Tibial nerve (tissue), 4 donors: ENCODE results near the gene KBTBD13. TPM values are rescaled to one million over a fixed set of nuclear protein-coding genes. Genes with fewer than 3 reads are reported as not detected.
A peak's percentile ranks its signal among the peaks of the same experiment; 100 is the strongest.

Experiments
- DNase-seq, 2 donors: peaks; one replicate each; pipeline ENCODE4 v3.0.0-alpha.2; 2019; ENCODE audit warnings: low spot score in 2 of 2
- H3K27ac ChIP-seq, 4 donors: fragments of 200-600 bp; sonication (generic) in 3 of 4; one replicate each; pipeline ENCODE4 v1.5.1; 2017 to 2019; ENCODE audit warnings: mild to moderate bottlenecking in 1 of 4
- H3K27me3 ChIP-seq, 2 donors: fragments of 200-600 bp; sonication (generic) in 1 of 2; one replicate each; pipeline versions ENCODE4 v1.5.1 to v1.6.0; 2017 to 2019
- H3K36me3 ChIP-seq, 3 donors: fragments of 200-600 bp; sonication (generic); one replicate each; pipeline ENCODE4 v1.5.1; 2018 to 2019
- H3K4me1 ChIP-seq, 4 donors: fragments of 200-600 bp; sonication (generic) in 3 of 4; one replicate each; pipeline ENCODE4 v1.5.1; 2017 to 2019
- H3K4me3 ChIP-seq, 4 donors: fragments of 200-600 bp; sonication (generic) in 3 of 4; one replicate each; pipeline ENCODE4 v1.5.1; 2017 to 2019; ENCODE audit warnings: mild to moderate bottlenecking in 1 of 4, moderate library complexity in 1 of 4
- H3K9me3 ChIP-seq, 4 donors: fragments of 200-600 bp; sonication (generic) in 3 of 4; one replicate each; pipeline ENCODE4 v1.5.1; 2017 to 2019
- EP300 ChIP-seq, 2 donors: sonication (generic); formaldehyde crosslinking; IDR thresholded peaks; one replicate each; pipeline ENCODE4 v1.6.1; 2017; ENCODE audit warnings: antibody characterized with exemption in 2 of 2, mild to moderate bottlenecking in 1 of 2
- POLR2A ChIP-seq, 2 donors: fragments of 450-650 bp; IDR thresholded peaks; one replicate each; pipeline ENCODE4 v1.6.1; 2017; ENCODE audit warnings: antibody characterized with exemption in 2 of 2, mild to moderate bottlenecking in 2 of 2, moderate library complexity in 2 of 2
- WGBS, 2 donors: methylation state at CpG; one replicate each; pipeline ENCODE4 v1.1.5; 2018; 5-methylcytosine and 5-hydroxymethylcytosine counted together
- total RNA-seq, 4 donors: library from RNA; depleted of rRNA; stranded (reverse); fragments of >200 nt; gene quantifications; one replicate each; pipeline ENCODE4 v1.1.0, GENCODE V29; 2016
- TF ChIP-seq, protein P1 (sequence below), 5 experiments: fragments of 200-600 bp in 3 of 5; fragments of 450-650 bp in 2 of 5; sonication (generic) in 3 of 5; IDR thresholded peaks; one replicate each; pipeline ENCODE4 v1.5.1; 2016 to 2019; ENCODE audit warnings: antibody characterized with exemption in 5 of 5, mild to moderate bottlenecking in 3 of 5, moderate library complexity in 2 of 5

KBTBD13 gene
- total RNA-seq, 4 donors from 2014 or later = not detected

DNA sequence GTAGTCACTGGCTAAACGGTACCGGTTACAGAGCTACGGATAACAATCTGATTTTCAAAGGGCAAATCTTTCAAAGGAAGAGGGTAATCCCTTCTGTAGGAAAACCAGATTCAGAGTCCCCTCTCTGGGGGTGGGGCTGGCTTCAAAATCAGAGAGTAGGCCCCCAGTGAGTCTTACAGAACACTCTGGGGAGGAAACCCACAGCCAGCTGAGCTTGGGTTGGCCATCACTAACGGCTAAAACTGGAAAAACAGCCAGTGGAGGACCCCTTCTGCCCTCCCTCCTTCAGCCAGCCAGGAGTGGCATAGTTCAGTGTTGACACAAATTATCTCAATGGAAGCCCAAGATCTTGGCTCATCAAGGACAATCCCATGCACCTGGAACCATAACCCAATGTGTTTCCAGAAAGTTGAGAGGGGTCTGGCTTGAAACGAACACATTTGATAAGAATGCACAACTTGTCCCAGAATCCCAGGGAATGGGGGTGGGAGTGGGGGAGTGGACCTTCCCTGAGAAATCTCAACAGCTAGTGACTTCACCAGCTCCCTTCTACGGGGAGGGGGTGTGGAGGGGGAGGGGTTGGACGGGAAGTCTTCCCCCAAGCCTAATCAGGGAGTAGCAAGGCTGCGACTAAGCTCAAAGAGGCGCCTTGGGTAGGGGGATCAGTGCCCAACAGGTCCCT lies 9.8 kb upstream of the KBTBD13 start:
- no peaks in the 10 kb centered on the region for H3K9me3 ChIP-seq
- H3K4me1 ChIP-seq = peaks cover 0 to 77% (median 38%) of the 10 kb centered on the region in 4 donors
- H3K27ac ChIP-seq = peak overlapping the region; percentile 64 to 95 (median 90)
- TF ChIP-seq, protein P1, sequence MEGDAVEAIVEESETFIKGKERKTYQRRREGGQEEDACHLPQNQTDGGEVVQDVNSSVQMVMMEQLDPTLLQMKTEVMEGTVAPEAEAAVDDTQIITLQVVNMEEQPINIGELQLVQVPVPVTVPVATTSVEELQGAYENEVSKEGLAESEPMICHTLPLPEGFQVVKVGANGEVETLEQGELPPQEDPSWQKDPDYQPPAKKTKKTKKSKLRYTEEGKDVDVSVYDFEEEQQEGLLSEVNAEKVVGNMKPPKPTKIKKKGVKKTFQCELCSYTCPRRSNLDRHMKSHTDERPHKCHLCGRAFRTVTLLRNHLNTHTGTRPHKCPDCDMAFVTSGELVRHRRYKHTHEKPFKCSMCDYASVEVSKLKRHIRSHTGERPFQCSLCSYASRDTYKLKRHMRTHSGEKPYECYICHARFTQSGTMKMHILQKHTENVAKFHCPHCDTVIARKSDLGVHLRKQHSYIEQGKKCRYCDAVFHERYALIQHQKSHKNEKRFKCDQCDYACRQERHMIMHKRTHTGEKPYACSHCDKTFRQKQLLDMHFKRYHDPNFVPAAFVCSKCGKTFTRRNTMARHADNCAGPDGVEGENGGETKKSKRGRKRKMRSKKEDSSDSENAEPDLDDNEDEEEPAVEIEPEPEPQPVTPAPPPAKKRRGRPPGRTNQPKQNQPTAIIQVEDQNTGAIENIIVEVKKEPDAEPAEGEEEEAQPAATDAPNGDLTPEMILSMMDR (IDR thresholded peaks at IDR 0.05) = no peak
- peak in 1 of 2 donors; percentile 22 for TF ChIP-seq EP300 (IDR thresholded peaks at IDR 0.05)
- peak in 1 of 2 donors; percentile 9 for TF ChIP-seq POLR2A (IDR thresholded peaks at IDR 0.05)
- WGBS, 2 donors = 20 to 28% methylated on average over 9 of the region's 9 CpGs
- no peak for DNase-seq
- H3K27me3 ChIP-seq = no peaks in the 10 kb centered on the region
- H3K4me3 ChIP-seq = peak overlapping the region; percentile 47 to 81 (median 52)
- H3K36me3 ChIP-seq = no peaks in the 10 kb centered on the region

DNA sequence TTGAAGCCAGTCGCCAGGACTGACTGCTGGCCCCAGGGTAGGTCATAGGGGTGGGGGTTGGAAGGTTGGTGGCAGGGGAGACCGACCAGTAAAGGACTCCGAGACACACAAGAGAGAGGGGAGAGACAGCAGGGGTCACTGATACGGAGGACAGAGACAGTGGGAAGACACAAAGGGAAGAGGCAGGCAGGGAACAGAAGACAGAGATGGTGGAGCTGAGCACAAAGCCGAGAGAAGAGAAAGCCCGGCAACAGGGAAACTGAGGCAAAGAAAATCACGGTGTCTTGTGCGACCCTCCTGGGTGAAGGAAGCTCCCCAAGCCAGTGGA lies 9.3 kb upstream of the KBTBD13 start:
- DNase-seq = no peak
- peak overlapping the region; percentile 47 to 81 (median 52) for H3K4me3 ChIP-seq
- H3K27ac ChIP-seq = peak overlapping the region; percentile 64 to 95 (median 90)
- H3K9me3 ChIP-seq = no peaks in the 10 kb centered on the region
- H3K36me3 ChIP-seq = no peaks in the 10 kb centered on the region
- H3K27me3 ChIP-seq = no peaks in the 10 kb centered on the region
- 9 to 10% methylated on average over 8 of the region's 8 CpGs for WGBS, 2 donors
- TF ChIP-seq EP300 (IDR thresholded peaks at IDR 0.05) = no peak
- TF ChIP-seq POLR2A (IDR thresholded peaks at IDR 0.05) = no peak
- TF ChIP-seq, protein P1 (IDR thresholded peaks at IDR 0.05) = no peak
- peaks cover 0 to 77% (median 42%) of the 10 kb centered on the region in 4 donors for H3K4me1 ChIP-seq

DNA sequence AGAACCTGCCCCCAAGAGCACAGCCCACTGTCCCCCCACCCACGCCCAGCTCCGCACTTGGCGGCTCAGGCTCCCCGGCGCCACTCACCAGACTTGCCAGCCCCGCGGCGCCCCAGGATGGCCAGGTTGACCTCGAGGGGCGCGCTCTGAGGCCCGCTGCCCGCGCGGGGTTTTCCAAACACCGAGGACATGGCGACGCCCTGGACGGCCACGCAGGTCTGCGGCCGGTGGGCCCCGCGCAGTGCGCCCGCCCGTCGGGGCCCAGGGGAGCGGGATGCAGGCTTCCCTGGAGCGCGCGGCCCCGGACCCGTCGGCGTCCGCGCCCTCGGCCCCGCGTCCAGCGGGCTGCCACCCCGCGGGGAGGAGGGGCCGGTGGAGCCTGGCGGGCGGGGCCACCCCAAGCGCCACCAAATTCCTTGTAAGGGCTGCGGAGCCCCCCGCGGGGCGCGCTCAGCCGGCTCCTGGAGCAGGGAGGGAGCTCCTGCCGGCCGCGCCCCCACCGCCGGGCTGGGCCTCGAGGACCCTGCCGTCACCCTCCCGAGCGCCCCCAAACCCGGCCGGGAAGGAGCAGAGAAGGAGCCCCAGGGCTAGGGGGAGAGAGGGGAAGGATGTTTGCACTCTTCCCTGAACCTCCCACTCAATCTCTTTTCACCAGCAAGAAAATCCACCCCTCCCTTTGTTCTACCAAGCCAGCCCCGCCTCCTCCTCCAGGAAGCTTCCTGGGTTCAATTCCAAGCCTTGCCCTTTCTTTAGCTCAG lies 8.7 kb upstream of the KBTBD13 start, which contains the start of gene RASL12:
TSS of gene RASL12 (minus strand) at position 347 of the 758 bp plus-strand sequence. CDS start at position 191, 156 bp downstream.
- Histone ChIP-seq H3K4me1 (peaks cover 0 to 77% (median 39%) of the 10 kb centered on the region in 4 donors), H3K9me3 (no peaks in the 10 kb centered on the region), H3K36me3 (no peaks in the 10 kb centered on the region), H3K4me3 (peak within 1 kb of the TSS; percentile 47 to 81 (median 52)), H3K27me3 (no peaks in the 10 kb centered on the region), H3K27ac (peak within 1 kb of the TSS; percentile 64 to 95 (median 90))
- no peak for TF ChIP-seq EP300 (IDR thresholded peaks at IDR 0.05)
- peak in 1 of 2 donors; percentile 57 for TF ChIP-seq POLR2A (IDR thresholded peaks at IDR 0.05)
- no peak for DNase-seq
- WGBS, 2 donors = 4 to 10% methylated on average over 19 to 25 of the region's 66 CpGs

DNA sequence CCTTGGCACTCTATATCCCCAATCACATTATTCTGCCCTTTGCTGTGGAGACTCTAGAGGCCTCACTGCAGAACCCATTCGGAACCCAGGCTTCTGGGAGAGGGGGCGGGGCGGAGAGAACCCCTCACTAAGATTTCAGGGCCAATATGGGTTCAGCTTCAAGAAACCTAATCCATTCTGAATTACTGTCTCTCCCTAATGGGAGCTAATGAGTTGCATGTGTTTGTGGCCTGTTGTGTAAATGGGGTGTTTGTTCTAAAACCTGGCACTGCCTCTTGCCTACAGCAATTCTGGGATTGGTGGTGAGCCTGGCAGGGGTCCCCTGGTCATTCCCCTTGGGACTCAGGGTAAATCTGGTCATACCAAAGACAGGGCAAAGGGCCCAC lies 8.2 kb upstream of the KBTBD13 start:
- no peak for TF ChIP-seq POLR2A (IDR thresholded peaks at IDR 0.05)
- TF ChIP-seq, protein P1 (IDR thresholded peaks at IDR 0.05) = no peak
- TF ChIP-seq EP300 (IDR thresholded peaks at IDR 0.05) = no peak
- H3K4me3 ChIP-seq = peak overlapping the region in 3 of 4 donors; percentile 49 to 81 (median 55)
- peaks cover 0 to 72% (median 34%) of the 10 kb centered on the region in 4 donors for H3K4me1 ChIP-seq
- no peak for DNase-seq
- 48 to 56% methylated on average over 3 of the region's 3 CpGs for WGBS, 2 donors
- H3K27me3 ChIP-seq = no peaks in the 10 kb centered on the region
- no peaks in the 10 kb centered on the region for H3K9me3 ChIP-seq
- peak overlapping the region; percentile 64 to 95 (median 90) for H3K27ac ChIP-seq
- no peaks in the 10 kb centered on the region for H3K36me3 ChIP-seq

DNA sequence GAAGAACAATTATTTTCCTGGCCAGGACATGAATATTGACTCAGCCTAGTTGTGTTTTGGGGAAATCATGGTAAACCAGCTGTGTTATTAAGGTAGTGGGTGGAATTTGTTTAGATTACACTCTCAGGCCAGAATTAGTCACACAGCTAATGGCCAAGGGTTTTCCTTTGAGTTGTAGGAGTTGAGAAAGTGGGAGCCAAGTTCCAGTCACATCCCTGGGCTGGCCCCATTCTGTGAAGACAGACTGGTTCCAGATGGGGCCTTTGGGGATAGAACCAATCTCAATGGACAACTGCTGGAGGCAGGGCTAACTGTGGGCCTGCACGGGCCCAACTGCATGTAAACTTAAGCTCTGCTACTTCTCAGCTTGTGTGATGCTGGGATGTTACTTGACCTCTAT lies 7.4 kb upstream of the KBTBD13 start:
- 36 to 50% methylated on average over 1 of the region's 1 CpG for WGBS, 2 donors
- Histone ChIP-seq H3K4me3 (no peak overlapping the region), H3K36me3 (no peaks in the 10 kb centered on the region), H3K9me3 (no peaks in the 10 kb centered on the region), H3K27me3 (no peaks in the 10 kb centered on the region), H3K4me1 (peaks cover 0 to 64% (median 29%) of the 10 kb centered on the region in 4 donors), H3K27ac (peak overlapping the region in 3 of 4 donors; percentile 87 to 95 (median 94))
- DNase-seq = no peak
- no peak for TF ChIP-seq POLR2A (IDR thresholded peaks at IDR 0.05)
- TF ChIP-seq, protein P1 (IDR thresholded peaks at IDR 0.05) = no peak
